ENCODE results near the gene CAMKMT. TPM values are rescaled to one million over a fixed set of nuclear protein-coding genes. Genes with fewer than 3 reads are reported as not detected.

The CAMKMT gene
- 5.3 to 7.2 TPM (median 5.9 TPM) in 5 replicates for total RNA-seq (2022; extraction: Qiagen RNA extraction; ENCODE audit: low read depth)

DNA sequence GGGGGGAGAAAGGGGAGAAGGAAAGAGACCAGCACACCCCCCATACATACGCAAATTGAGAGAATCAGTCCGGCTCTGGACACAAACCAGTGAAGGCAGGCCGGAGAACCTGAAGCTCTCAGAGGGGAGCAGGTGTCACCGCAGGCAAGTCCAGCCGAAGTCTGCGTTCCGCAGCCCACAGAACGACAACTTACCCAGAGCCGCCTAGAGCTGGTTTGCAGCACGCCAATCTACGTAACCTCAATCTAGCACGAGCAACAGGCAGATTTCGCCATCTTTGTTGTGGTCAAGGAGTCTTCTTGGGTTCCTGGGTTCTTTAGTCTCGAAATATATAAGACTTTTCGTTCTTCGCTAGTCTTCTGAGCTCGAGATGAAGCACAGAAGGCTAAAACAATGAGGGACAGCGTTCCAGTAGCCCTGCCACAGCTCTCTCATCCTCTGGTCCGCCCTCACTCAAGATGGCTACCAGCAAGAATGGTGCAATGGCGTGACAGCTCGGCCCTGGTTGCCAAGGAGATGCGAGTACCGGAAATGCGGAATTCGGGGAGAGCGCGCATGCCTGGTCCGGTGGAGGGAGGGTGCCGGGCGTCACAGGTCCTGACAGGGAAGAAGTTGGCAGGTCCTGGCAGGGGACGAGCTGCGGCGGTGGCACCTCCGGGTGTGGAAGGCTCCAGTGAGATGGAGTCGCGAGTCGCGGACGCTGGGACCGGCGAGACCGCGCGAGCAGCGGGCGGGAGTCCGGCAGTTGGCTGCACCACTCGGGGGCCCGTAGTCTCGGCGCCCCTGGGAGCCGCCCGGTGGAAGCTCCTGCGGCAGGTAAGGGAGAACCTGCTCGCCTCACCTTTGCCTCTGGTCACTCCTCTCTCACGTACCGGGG is at the start of gene CAMKMT, which contains the start of gene PREPL:
CAMKMT (plus strand) TSS at position 618 of the 877 bp plus-strand sequence.
PREPL (minus strand) TSS at position 165 of the 877 bp plus-strand sequence. CDS start 15,152 bp downstream, outside the sequence.

Other genes with a start within 250 kb of the CAMKMT start
- 21.5 to 32.0 TPM (median 27.1 TPM) in 5 replicates for gene PPM1B, start 193.1 kb upstream of the CAMKMT start, total RNA-seq (2022; extraction: Qiagen RNA extraction; ENCODE audit: low read depth)
- gene SLC3A1, start 86.5 kb upstream of the CAMKMT start, total RNA-seq (2022; extraction: Qiagen RNA extraction; ENCODE audit: low read depth), result 0.47 to 0.82 TPM (median 0.76 TPM) in 5 replicates
- 11.9 to 24.2 TPM (median 23.4 TPM) in 5 replicates for gene PREPL, start 453 bp upstream of the CAMKMT start, total RNA-seq (2022; extraction: Qiagen RNA extraction; ENCODE audit: low read depth)

Measured in A549 treated with RU486 at 1 μM for 4 hours (cell line).